ENCODE measurements around the gene SARS2. TPM values are rescaled to one million over a fixed set of nuclear protein-coding genes. Genes with fewer than 3 reads are reported as not detected.

The SARS2 gene
- total RNA-seq, 5 donors from 2014 or later (not counting 1 experiment from before 2014, with no cell fraction given), result 22.0 to 33.5 (median 26.0) TPM

DNA sequence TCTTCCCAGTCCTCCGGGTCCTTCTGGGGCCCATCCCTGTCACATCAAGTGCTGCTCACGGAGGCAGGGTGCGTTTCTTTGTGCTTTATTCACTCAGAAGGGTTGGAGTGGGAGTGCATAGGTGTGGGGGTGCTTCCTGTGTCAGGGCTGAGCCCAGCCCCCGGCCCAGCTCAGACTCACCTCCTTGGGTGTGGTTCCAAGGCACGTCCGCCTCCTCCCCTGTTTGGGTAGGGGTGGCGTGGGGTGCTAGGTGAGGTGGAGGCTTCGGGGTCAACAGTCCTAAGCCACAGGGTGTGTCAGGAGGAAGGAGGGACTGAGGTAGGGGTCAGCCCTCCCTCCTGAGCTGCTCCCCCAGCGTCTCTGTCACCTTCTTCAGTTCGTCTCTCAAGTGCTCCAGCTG, 21.7 kb downstream of the SARS2 start:
- no peaks in the 10 kb centered on the region for H3K9me3 ChIP-seq
- no peaks in the 10 kb centered on the region for H3K9me3 Mint-ChIP-seq
- peak overlapping the region; percentile 41 for H3K27ac ChIP-seq (ENCODE audit: low read length)
- ChIA-PET POLR2A (no interaction called here), CTCF (no interaction called here)
- H3K4me1 ChIP-seq (ENCODE audit: control insufficient read depth in 1 of 2, extremely low read depth in 1 of 2, insufficient read depth in 2 of 2, low read length in 2 of 2), result peaks cover 0 to 11% of the 10 kb centered on the region in 2 experiments
- H3K4me3 ChIP-seq (ENCODE audit: control insufficient read depth in 1 of 2, extremely low read depth in 1 of 2, low read length in 1 of 2), result peak overlapping the region in 1 of 2 donors; percentile 5
- H3K36me3 ChIP-seq (ENCODE audit: control insufficient read depth in 2 of 2, extremely low read depth in 1 of 2, insufficient read depth in 1 of 2, low read length in 1 of 2), result peaks cover 3 to 33% of the 10 kb centered on the region in 2 donors
- no peaks in the 10 kb centered on the region for H3K27me3 Mint-ChIP-seq
- H3K4me1 Mint-ChIP-seq, result peaks cover 12 to 20% (median 17%) of the 10 kb centered on the region in 3 donors
- peak overlapping the region in 1 of 3 donors; percentile 38 for H3K4me3 Mint-ChIP-seq
- peaks cover 0 to 15% of the 10 kb centered on the region in 2 experiments for H3K27me3 ChIP-seq (replicated peaks in 1 of 2; ENCODE audit: control insufficient read depth in 2 of 2, extremely low read depth in 1 of 2, insufficient read depth in 2 of 2, low read length in 1 of 2)
- peaks cover 29% of the 10 kb centered on the region for H3K36me3 Mint-ChIP-seq
- ATAC-seq (replicated peaks in 1 of 4) (peak; percentile 28 to 66 (median 54)), DNase-seq (peak in 9 of 35 experiments; percentile 10 to 32 (median 16))
- peak overlapping the region in 1 of 2 donors; percentile 75 for H3K27ac Mint-ChIP-seq
- 26% methylated on average over 4 of the region's 10 CpGs for whole genome bisulfite sequencing (ENCODE audit: insufficient coverage)

DNA sequence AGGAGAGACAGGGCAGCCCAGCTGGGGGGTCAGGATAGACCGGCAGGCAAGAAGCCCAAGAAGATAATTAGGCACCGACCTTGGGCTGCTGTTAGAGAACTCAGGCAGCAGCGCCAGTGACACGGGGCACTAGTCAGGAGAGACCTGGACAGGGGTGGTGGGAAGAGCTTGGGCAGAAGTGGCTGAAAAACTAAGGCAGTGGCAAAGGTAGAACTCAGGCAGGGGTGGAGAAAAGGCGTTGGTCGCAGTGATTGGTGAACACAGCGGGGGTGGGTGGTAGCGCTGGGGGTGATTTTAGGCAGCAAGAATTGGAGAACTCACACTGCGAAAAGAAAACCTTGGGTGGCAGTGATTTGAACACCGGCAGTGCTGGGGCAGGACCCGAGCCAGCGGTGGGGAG, 22.9 kb downstream of the SARS2 start:
- ATAC-seq (replicated peaks in 1 of 4) (no peak), DNase-seq (no peak)
- H3K36me3 ChIP-seq (ENCODE audit: control insufficient read depth in 2 of 2, extremely low read depth in 1 of 2, insufficient read depth in 1 of 2, low read length in 1 of 2), result peaks cover 3 to 33% of the 10 kb centered on the region in 2 donors
- peaks cover 0 to 11% of the 10 kb centered on the region in 2 experiments for H3K4me1 ChIP-seq (ENCODE audit: control insufficient read depth in 1 of 2, extremely low read depth in 1 of 2, insufficient read depth in 2 of 2, low read length in 2 of 2)
- Mint-ChIP-seq H3K4me3 (peak overlapping the region in 1 of 3 donors; percentile 11), H3K27ac (peak overlapping the region in 1 of 2 donors; percentile 16), H3K36me3 (peaks cover 33% of the 10 kb centered on the region), H3K27me3 (no peaks in the 10 kb centered on the region), H3K9me3 (no peaks in the 10 kb centered on the region), H3K4me1 (peaks cover 15 to 20% (median 20%) of the 10 kb centered on the region in 3 donors)
- 98% methylated on average over 11 of the region's 12 CpGs for WGBS (ENCODE audit: insufficient coverage)
- no peak overlapping the region for H3K27ac ChIP-seq (ENCODE audit: low read length)
- H3K27me3 ChIP-seq (replicated peaks in 1 of 2; ENCODE audit: control insufficient read depth in 2 of 2, extremely low read depth in 1 of 2, insufficient read depth in 2 of 2, low read length in 1 of 2), result peaks cover 0 to 15% of the 10 kb centered on the region in 2 experiments
- CTCF ChIA-PET, result no interaction called here
- no peaks in the 10 kb centered on the region for H3K9me3 ChIP-seq
- POLR2A ChIA-PET, result interaction anchor here in 1 of 2 donors (0.7 kb wide), 1 partner anchor 150 kb away, joined by 6 read pairs; no protein-coding TSS in a partner anchor
- H3K4me3 ChIP-seq (ENCODE audit: control insufficient read depth in 1 of 2, extremely low read depth in 1 of 2, low read length in 1 of 2), result no peak overlapping the region

DNA sequence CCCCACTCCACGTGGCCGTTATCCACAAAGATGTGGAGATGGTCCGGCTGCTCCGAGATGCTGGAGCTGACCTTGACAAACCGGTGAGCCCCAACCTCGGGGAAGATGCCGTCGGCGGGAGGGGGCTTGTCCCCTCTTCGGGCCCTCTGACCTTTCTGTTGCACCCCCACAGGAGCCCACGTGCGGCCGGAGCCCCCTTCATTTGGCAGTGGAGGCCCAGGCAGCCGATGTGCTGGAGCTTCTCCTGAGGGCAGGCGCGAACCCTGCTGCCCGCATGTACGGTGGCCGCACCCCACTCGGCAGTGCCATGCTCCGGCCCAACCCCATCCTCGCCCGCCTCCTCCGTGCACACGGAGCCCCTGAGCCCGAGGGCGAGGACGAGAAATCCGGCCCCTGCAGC, 23.3 kb downstream of the SARS2 start:
- ChIA-PET CTCF (no interaction called here), POLR2A (no interaction called here)
- peak overlapping the region in 1 of 3 donors; percentile 11 for H3K4me3 Mint-ChIP-seq
- H3K27me3 ChIP-seq (replicated peaks in 1 of 2; ENCODE audit: control insufficient read depth in 2 of 2, extremely low read depth in 1 of 2, insufficient read depth in 2 of 2, low read length in 1 of 2), result peaks cover 0 to 12% of the 10 kb centered on the region in 2 experiments
- 98% methylated on average over 29 of the region's 29 CpGs for WGBS (ENCODE audit: insufficient coverage)
- no peak overlapping the region for H3K27ac ChIP-seq (ENCODE audit: low read length)
- DNase-seq (no peak), ATAC-seq (replicated peaks in 1 of 4) (no peak)
- peaks cover 33% of the 10 kb centered on the region for H3K36me3 Mint-ChIP-seq
- peaks cover 3 to 33% of the 10 kb centered on the region in 2 donors for H3K36me3 ChIP-seq (ENCODE audit: control insufficient read depth in 2 of 2, extremely low read depth in 1 of 2, insufficient read depth in 1 of 2, low read length in 1 of 2)
- H3K9me3 ChIP-seq, result no peaks in the 10 kb centered on the region
- H3K27ac Mint-ChIP-seq, result no peak overlapping the region
- no peaks in the 10 kb centered on the region for H3K27me3 Mint-ChIP-seq
- peaks cover 0 to 11% of the 10 kb centered on the region in 2 experiments for H3K4me1 ChIP-seq (ENCODE audit: control insufficient read depth in 1 of 2, extremely low read depth in 1 of 2, insufficient read depth in 2 of 2, low read length in 2 of 2)
- H3K4me3 ChIP-seq (ENCODE audit: control insufficient read depth in 1 of 2, extremely low read depth in 1 of 2, low read length in 1 of 2), result no peak overlapping the region
- H3K9me3 Mint-ChIP-seq, result no peaks in the 10 kb centered on the region
- H3K4me1 Mint-ChIP-seq, result peaks cover 16 to 21% (median 19%) of the 10 kb centered on the region in 3 donors

DNA sequence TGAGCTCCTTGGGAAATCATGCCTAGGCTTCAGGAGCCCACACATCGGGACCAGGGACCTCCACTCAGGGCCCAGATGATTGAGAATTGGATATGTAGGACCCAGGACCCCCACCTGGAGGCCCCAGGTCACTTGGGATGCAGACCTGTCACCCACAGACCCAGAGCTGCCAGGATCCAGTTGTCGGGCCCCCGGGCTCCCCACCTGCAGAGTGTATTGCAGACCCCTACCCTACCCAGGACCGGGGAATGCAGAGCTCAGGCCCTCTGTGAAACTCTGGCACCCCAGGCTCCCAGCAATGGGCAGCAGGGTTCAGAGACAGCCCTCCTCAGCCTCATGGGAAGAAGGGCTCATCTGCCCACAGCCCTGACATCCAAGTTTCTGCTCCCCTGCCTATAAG, 24.9 kb downstream of the SARS2 start:
- Histone ChIP-seq H3K36me3 (ENCODE audit: control insufficient read depth in 2 of 2, extremely low read depth in 1 of 2, insufficient read depth in 1 of 2, low read length in 1 of 2) (peaks cover 3 to 33% of the 10 kb centered on the region in 2 donors), H3K4me1 (ENCODE audit: control insufficient read depth in 1 of 2, extremely low read depth in 1 of 2, insufficient read depth in 2 of 2, low read length in 2 of 2) (peaks cover 4 to 19% of the 10 kb centered on the region in 2 experiments), H3K9me3 (no peaks in the 10 kb centered on the region), H3K27me3 (replicated peaks in 1 of 2; ENCODE audit: control insufficient read depth in 2 of 2, extremely low read depth in 1 of 2, insufficient read depth in 2 of 2, low read length in 1 of 2) (peaks cover 0 to 2% of the 10 kb centered on the region in 2 experiments), H3K27ac (ENCODE audit: low read length) (no peak overlapping the region), H3K4me3 (ENCODE audit: control insufficient read depth in 1 of 2, extremely low read depth in 1 of 2, low read length in 1 of 2) (no peak overlapping the region)
- no peak overlapping the region for H3K27ac Mint-ChIP-seq
- no peaks in the 10 kb centered on the region for H3K27me3 Mint-ChIP-seq
- ChIA-PET POLR2A (interaction anchor here in 1 of 2 donors (0.5 to 0.6 kb wide), 2 partner anchors 11 to 92 kb away, joined by 3 to 4 read pairs; no protein-coding TSS in a partner anchor), CTCF (interaction anchor here in 1 of 2 donors (0.7 kb wide), 2 partner anchors 14 to 51 kb away, joined by 4 to 5 read pairs; no protein-coding TSS in a partner anchor)
- peaks cover 33% of the 10 kb centered on the region for H3K36me3 Mint-ChIP-seq
- H3K9me3 Mint-ChIP-seq, result no peaks in the 10 kb centered on the region
- peaks cover 29 to 35% (median 30%) of the 10 kb centered on the region in 3 donors for H3K4me1 Mint-ChIP-seq
- 100% methylated on average over 4 of the region's 4 CpGs for WGBS (ENCODE audit: insufficient coverage)
- DNase-seq (no peak), ATAC-seq (replicated peaks in 1 of 4) (no peak)
- no peak overlapping the region for H3K4me3 Mint-ChIP-seq

DNA sequence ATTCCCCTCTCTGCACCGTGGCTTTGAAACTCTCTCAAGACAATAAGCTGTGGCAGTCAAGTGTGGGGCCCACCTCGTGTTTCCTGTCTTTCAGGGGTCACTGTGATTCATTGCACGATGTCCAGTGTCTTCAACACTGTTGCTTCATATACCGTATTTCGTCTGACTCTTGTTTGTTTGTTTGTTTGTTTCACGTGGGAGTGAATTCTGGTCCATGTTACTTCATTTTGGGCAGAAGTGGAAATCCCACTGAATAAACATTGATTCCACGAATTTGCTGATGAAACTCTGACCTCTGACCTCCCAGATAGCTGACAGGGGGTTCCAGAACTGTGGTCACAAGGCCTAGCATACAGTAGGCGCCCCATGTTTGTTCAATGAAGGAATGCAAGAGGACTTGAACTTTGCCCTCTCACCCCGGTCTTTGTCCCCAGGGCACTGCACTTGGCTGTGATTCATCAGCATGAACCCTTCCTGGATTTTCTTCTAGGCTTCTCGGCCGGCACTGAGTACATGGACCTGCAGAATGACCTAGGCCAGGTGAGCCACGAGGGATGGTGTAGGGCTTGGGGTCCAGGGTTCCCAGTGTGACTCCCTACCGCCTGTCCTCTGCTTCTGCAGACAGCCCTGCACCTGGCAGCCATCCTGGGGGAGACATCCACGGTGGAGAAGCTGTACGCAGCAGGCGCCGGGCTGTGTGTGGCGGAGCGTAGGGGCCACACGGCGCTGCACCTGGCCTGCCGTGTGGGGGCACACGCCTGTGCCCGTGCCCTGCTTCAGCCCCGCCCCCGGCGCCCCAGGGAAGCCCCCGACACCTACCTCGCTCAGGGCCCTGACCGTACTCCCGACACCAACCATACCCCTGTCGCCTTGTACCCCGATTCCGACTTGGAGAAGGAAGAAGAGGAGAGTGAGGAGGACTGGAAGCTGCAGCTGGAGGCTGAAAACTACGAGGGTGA, 25.7 kb downstream of the SARS2 start:
- Histone ChIP-seq H3K9me3 (no peaks in the 10 kb centered on the region), H3K36me3 (ENCODE audit: control insufficient read depth in 2 of 2, extremely low read depth in 1 of 2, insufficient read depth in 1 of 2, low read length in 1 of 2) (peaks cover 3 to 33% of the 10 kb centered on the region in 2 donors), H3K27me3 (replicated peaks in 1 of 2; ENCODE audit: control insufficient read depth in 2 of 2, extremely low read depth in 1 of 2, insufficient read depth in 2 of 2, low read length in 1 of 2) (no peaks in the 10 kb centered on the region), H3K27ac (ENCODE audit: low read length) (no peak overlapping the region), H3K4me3 (ENCODE audit: control insufficient read depth in 1 of 2, extremely low read depth in 1 of 2, low read length in 1 of 2) (no peak overlapping the region), H3K4me1 (ENCODE audit: control insufficient read depth in 1 of 2, extremely low read depth in 1 of 2, insufficient read depth in 2 of 2, low read length in 2 of 2) (peaks cover 6 to 19% of the 10 kb centered on the region in 2 experiments)
- DNase-seq (no peak), ATAC-seq (replicated peaks in 1 of 4) (no peak)
- ChIA-PET POLR2A (interaction anchor here in 1 of 2 donors (0.5 kb wide), 1 partner anchor 91 kb away, joined by 4 read pairs; no protein-coding TSS in a partner anchor), CTCF (interaction anchor here in 1 of 2 donors (0.5 to 0.6 kb wide), 2 partner anchors 23 to 271 kb away, joined by 3 to 5 read pairs; no protein-coding TSS in a partner anchor)
- H3K4me1 Mint-ChIP-seq, result peaks cover 35 to 41% (median 35%) of the 10 kb centered on the region in 3 donors
- H3K9me3 Mint-ChIP-seq, result no peaks in the 10 kb centered on the region
- no peaks in the 10 kb centered on the region for H3K27me3 Mint-ChIP-seq
- no peak overlapping the region for H3K4me3 Mint-ChIP-seq
- WGBS (ENCODE audit: insufficient coverage), result 91% methylated on average over 25 of the region's 35 CpGs
- peaks cover 33% of the 10 kb centered on the region for H3K36me3 Mint-ChIP-seq
- peak overlapping the region in 1 of 2 donors; percentile 19 for H3K27ac Mint-ChIP-seq

DNA sequence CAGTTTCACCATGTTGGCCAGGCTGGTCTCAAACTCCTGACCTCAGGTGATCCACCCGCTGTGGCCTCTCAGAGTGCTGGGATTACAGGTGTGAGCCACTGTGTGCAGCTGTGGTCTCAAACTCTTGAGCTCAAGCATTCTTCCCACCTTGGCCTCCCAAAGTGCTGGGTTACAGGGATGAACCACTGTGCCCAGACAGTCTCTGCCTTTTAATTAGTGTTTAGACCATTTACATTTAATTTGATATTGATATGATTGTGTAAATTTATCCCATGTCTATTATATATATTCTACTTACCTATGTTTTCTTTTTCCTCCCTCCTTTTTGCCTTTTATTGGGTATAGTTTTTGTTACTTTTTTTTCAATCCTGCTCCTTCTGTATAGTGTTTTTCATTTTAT, 28.9 kb downstream of the SARS2 start:
- CTCF ChIA-PET, result no interaction called here
- Mint-ChIP-seq H3K27me3 (no peaks in the 10 kb centered on the region), H3K4me3 (peak overlapping the region in 2 of 3 donors; percentile 54 to 86), H3K27ac (no peak overlapping the region), H3K9me3 (no peaks in the 10 kb centered on the region), H3K4me1 (peaks cover 45 to 49% (median 48%) of the 10 kb centered on the region in 3 donors), H3K36me3 (peaks cover 14% of the 10 kb centered on the region)
- Histone ChIP-seq H3K27me3 (replicated peaks in 1 of 2; ENCODE audit: control insufficient read depth in 2 of 2, extremely low read depth in 1 of 2, insufficient read depth in 2 of 2, low read length in 1 of 2) (no peaks in the 10 kb centered on the region), H3K4me1 (ENCODE audit: control insufficient read depth in 1 of 2, extremely low read depth in 1 of 2, insufficient read depth in 2 of 2, low read length in 2 of 2) (peaks cover 9 to 28% of the 10 kb centered on the region in 2 experiments), H3K9me3 (no peaks in the 10 kb centered on the region), H3K27ac (ENCODE audit: low read length) (no peak overlapping the region), H3K36me3 (ENCODE audit: control insufficient read depth in 2 of 2, extremely low read depth in 1 of 2, insufficient read depth in 1 of 2, low read length in 1 of 2) (peaks cover 3 to 19% of the 10 kb centered on the region in 2 donors), H3K4me3 (ENCODE audit: control insufficient read depth in 1 of 2, extremely low read depth in 1 of 2, low read length in 1 of 2) (no peak overlapping the region)
- POLR2A ChIA-PET, result interaction anchor here (0.6 to 2.5 kb wide), 2 partner anchors 28 to 532 kb away, joined by 5 to 11 read pairs; partner anchors contain the start of genes MRPS12 (in 1 of the 2) and SARS2 (in 1 of the 2)
- ATAC-seq (replicated peaks in 1 of 4), result no peak
- no peak for DNase-seq
- no CpG with 5 or more reads among the region's 1 CpG for WGBS (ENCODE audit: insufficient coverage)

Measured in T-cell (primary cell).